Measurements from ENCODE around the gene MAGOH. TPM values are rescaled to one million over a fixed set of nuclear protein-coding genes. Genes with fewer than 3 reads are reported as not detected.

The MAGOH gene
- total RNA-seq, 1 experiment from 2014 or later, result 48.9 TPM

DNA sequence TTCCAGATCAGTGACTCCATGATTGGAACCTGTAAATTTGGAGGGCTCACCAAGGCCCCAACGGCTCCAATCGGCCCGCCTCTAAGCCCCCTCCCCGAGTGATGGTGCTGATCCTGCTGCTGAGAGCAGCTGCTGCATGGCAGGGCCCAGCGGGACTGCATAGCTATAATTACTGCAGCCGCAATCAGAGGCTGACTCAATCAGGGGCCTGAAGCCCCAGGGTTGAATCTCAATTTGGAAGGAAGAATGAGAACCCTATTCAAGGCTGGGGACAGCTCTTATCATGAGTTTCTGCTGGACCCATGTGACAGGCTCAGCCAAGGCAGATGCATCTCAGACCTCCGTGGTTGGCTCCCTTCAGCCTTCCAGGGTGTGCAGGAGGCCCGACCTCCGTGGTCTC is 42.8 kb upstream of the MAGOH start:
- Histone ChIP-seq H3K9me3 (ENCODE audit: low read length) (no peaks in the 10 kb centered on the region), H3K27ac (ENCODE audit: low read length) (no peak overlapping the region), H4K20me1 (ENCODE audit: low read length) (no peaks in the 10 kb centered on the region), H3K9me2 (replicated peaks; ENCODE audit: low read length) (no peaks in the 10 kb centered on the region), H3F3A (ENCODE audit: low read length, unreplicated experiment) (no peaks in the 10 kb centered on the region), H3K4me1 (ENCODE audit: insufficient read depth, low read length) (no peaks in the 10 kb centered on the region), H2AFZ (ENCODE audit: low read length) (no peak overlapping the region), H3K79me2 (ENCODE audit: low read length) (no peaks in the 10 kb centered on the region), H3K27me3 (ENCODE audit: low read length) (no peaks in the 10 kb centered on the region), H3K4me2 (ENCODE audit: low read length) (no peak overlapping the region), H3K36me3 (ENCODE audit: low read depth, low read length) (peaks cover 25% of the 10 kb centered on the region), H3K9ac (ENCODE audit: low read length) (no peak overlapping the region), H3K4me3 (ENCODE audit: low read length) (no peak overlapping the region)
- BruUV-seq (replicated peaks), result no TSS peak
- ChIA-PET POLR2A (ENCODE audit: unreplicated experiment) (no interaction called here), CTCF (no interaction called here)
- ATAC-seq (no peak), DNase-seq (no peak)
- TF ChIP-seq, protein P1, sequence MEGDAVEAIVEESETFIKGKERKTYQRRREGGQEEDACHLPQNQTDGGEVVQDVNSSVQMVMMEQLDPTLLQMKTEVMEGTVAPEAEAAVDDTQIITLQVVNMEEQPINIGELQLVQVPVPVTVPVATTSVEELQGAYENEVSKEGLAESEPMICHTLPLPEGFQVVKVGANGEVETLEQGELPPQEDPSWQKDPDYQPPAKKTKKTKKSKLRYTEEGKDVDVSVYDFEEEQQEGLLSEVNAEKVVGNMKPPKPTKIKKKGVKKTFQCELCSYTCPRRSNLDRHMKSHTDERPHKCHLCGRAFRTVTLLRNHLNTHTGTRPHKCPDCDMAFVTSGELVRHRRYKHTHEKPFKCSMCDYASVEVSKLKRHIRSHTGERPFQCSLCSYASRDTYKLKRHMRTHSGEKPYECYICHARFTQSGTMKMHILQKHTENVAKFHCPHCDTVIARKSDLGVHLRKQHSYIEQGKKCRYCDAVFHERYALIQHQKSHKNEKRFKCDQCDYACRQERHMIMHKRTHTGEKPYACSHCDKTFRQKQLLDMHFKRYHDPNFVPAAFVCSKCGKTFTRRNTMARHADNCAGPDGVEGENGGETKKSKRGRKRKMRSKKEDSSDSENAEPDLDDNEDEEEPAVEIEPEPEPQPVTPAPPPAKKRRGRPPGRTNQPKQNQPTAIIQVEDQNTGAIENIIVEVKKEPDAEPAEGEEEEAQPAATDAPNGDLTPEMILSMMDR (conservative IDR thresholded peaks at IDR 0.05; ENCODE audit: low read depth, low read length), result no peak
- TF ChIP-seq EZH2 (IDR thresholded peaks at IDR 0.05; ENCODE audit: low read length, unreplicated experiment) (no peak), EZH2phosphoT487 (IDR thresholded peaks at IDR 0.05; ENCODE audit: borderline replicate concordance, low read length) (no peak)
- intact Hi-C loops (cut with micrococcal nuclease), result no loop called here

DNA sequence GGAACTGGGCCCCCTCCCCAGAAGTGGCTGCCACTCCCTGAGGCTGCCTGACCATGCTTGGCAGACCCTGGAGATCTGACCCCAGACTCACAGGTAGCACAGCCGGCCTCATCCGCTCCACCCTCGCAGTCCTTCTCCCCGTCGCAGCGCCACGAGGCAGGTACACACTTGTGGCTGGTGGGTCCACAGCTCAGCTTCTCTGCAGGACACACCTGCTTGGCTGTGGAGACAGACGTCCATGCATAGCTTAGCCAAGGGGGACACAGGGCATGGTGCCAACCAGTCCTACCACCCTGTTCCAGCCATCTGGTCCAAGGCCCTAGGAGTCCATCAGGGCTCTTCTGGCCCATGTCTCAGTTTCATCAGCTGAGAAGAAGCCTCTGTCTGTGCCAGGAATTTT is 42.2 kb upstream of the MAGOH start:
- no peaks in the 10 kb centered on the region for H3K9me3 ChIP-seq (ENCODE audit: low read length)
- H3F3A ChIP-seq (ENCODE audit: low read length, unreplicated experiment), result no peaks in the 10 kb centered on the region
- peaks cover 25% of the 10 kb centered on the region for H3K36me3 ChIP-seq (ENCODE audit: low read depth, low read length)
- no peaks in the 10 kb centered on the region for H3K4me1 ChIP-seq (ENCODE audit: insufficient read depth, low read length)
- DNase-seq (no peak), ATAC-seq (no peak)
- H2AFZ ChIP-seq (ENCODE audit: low read length), result no peak overlapping the region
- no peak overlapping the region for H3K4me2 ChIP-seq (ENCODE audit: low read length)
- no TSS peak for BruUV-seq (replicated peaks)
- no peaks in the 10 kb centered on the region for H3K9me2 ChIP-seq (replicated peaks; ENCODE audit: low read length)
- TF ChIP-seq EZH2phosphoT487 (IDR thresholded peaks at IDR 0.05; ENCODE audit: borderline replicate concordance, low read length) (no peak), EZH2 (IDR thresholded peaks at IDR 0.05; ENCODE audit: low read length, unreplicated experiment) (no peak)
- TF ChIP-seq, protein P1 (conservative IDR thresholded peaks at IDR 0.05; ENCODE audit: low read depth, low read length), result no peak
- no peak overlapping the region for H3K4me3 ChIP-seq (ENCODE audit: low read length)
- intact Hi-C loops (cut with micrococcal nuclease), result no loop called here
- no peaks in the 10 kb centered on the region for H3K27me3 ChIP-seq (ENCODE audit: low read length)
- H3K27ac ChIP-seq (ENCODE audit: low read length), result no peak overlapping the region
- H3K79me2 ChIP-seq (ENCODE audit: low read length), result no peaks in the 10 kb centered on the region
- no peaks in the 10 kb centered on the region for H4K20me1 ChIP-seq (ENCODE audit: low read length)
- H3K9ac ChIP-seq (ENCODE audit: low read length), result no peak overlapping the region
- CTCF ChIA-PET, result no interaction called here
- POLR2A ChIA-PET (ENCODE audit: unreplicated experiment), result no interaction called here

DNA sequence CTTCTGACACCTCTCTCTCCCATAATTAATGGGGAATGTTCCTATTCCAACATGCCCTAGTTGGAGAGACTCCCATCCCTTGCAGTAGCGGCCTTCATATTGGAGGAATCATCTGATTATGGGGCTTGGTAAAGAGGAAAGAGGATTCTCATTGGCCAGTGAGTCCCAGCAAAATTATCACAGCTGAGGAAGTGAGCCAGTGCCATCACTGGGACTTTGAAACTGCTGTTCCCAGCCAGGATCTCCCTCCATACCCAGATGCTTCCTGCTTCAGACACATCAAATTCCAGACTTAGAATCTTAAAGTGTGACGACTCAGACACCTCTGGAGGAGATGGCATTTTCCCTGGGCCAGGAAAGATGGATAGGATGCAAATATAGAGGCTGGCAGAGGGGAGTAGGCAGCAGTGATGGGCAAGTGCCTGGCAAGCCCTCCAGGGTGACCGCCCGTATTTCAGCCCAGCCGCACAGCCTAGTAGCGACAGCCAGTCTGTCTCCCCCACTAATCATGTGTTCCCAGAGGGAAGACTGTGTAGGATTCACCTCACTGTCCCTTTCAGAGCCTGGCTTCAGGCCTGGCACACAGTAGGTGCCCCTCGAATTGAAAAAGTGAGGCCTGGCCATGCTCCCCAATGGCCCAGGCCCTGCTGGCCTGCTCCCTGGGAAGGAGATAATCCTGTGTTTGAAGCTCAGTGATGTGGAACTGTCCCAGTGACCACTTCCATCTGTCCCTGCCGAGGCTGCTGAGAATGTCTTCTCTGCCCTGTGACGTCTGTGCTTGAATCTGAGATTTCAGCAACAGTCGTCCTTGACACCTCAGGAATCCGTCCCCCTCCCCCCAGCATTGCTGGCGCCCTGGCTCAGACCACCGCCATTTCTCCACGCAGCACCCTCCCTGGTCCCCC is 41.2 kb upstream of the MAGOH start:
- DNase-seq, result no peak
- H3K9me2 ChIP-seq (replicated peaks; ENCODE audit: low read length), result no peaks in the 10 kb centered on the region
- no peak overlapping the region for H3K4me3 ChIP-seq (ENCODE audit: low read length)
- intact Hi-C loops (cut with micrococcal nuclease), result no loop called here
- no peaks in the 10 kb centered on the region for H3K79me2 ChIP-seq (ENCODE audit: low read length)
- no peaks in the 10 kb centered on the region for H3K9me3 ChIP-seq (ENCODE audit: low read length)
- no peaks in the 10 kb centered on the region for H4K20me1 ChIP-seq (ENCODE audit: low read length)
- no peak overlapping the region for H3K9ac ChIP-seq (ENCODE audit: low read length)
- CTCF ChIA-PET, result no interaction called here
- BruUV-seq (replicated peaks), result no TSS peak
- TF ChIP-seq, protein P1 (conservative IDR thresholded peaks at IDR 0.05; ENCODE audit: low read depth, low read length), result no peak
- TF ChIP-seq EZH2 (IDR thresholded peaks at IDR 0.05; ENCODE audit: low read length, unreplicated experiment), result no peak
- no peak for TF ChIP-seq EZH2phosphoT487 (IDR thresholded peaks at IDR 0.05; ENCODE audit: borderline replicate concordance, low read length)
- H3K4me2 ChIP-seq (ENCODE audit: low read length), result no peak overlapping the region
- ATAC-seq, result no peak
- H3K27ac ChIP-seq (ENCODE audit: low read length), result no peak overlapping the region
- peaks cover 17% of the 10 kb centered on the region for H3K36me3 ChIP-seq (ENCODE audit: low read depth, low read length)
- H3K4me1 ChIP-seq (ENCODE audit: insufficient read depth, low read length), result 0 out of 2 replicates have a peak, but pooled peaks cover 4% of the 10 kb centered on the region
- H3F3A ChIP-seq (ENCODE audit: low read length, unreplicated experiment), result no peaks in the 10 kb centered on the region
- POLR2A ChIA-PET (ENCODE audit: unreplicated experiment), result no interaction called here
- H2AFZ ChIP-seq (ENCODE audit: low read length), result no peak overlapping the region
- H3K27me3 ChIP-seq (ENCODE audit: low read length), result no peaks in the 10 kb centered on the region

Measured in PC-3 (cell line).